Loucy (cell line): ENCODE data around the gene ITIH1.

Experiments used
- H2AFZ ChIP-seq: fragments of 200-600 bp; sonication (generic); 2 replicates; pipeline ENCODE4 v1.6.0; 2016; ENCODE audit warnings: antibody characterized with exemption, mild to moderate bottlenecking, low read length, moderate library complexity
- H3F3A ChIP-seq: fragments of 200-600 bp; 2 replicates; pipeline ENCODE4 v1.6.0; 2016; ENCODE audit warnings: antibody characterized with exemption, low read depth, mild to moderate bottlenecking
- H3K27me3 ChIP-seq: fragments of 200-600 bp; sonication (generic); 2 replicates; pipeline ENCODE4 v1.6.1; 2014; ENCODE audit warnings: low read length, mild to moderate bottlenecking; ENCODE audit not compliant: insufficient read depth, poor library complexity, severe bottlenecking
- H3K36me3 ChIP-seq: fragments of 200-600 bp; sonication (generic); 2 replicates; pipeline ENCODE4 v1.6.1; 2016; ENCODE audit warnings: low read length; ENCODE audit not compliant: insufficient read depth
- H3K4me1 ChIP-seq: fragments of 200-600 bp; sonication (generic); 2 replicates; pipeline ENCODE4 v1.5.1; 2014; ENCODE audit warnings: low read length, mild to moderate bottlenecking; ENCODE audit not compliant: insufficient read depth, poor library complexity, severe bottlenecking
- H3K4me2 ChIP-seq: fragments of 200-600 bp; sonication (generic); 2 replicates; pipeline ENCODE4 v1.6.0; 2014; ENCODE audit warnings: antibody characterized with exemption, low read length, low read depth, mild to moderate bottlenecking; ENCODE audit not compliant: poor library complexity, severe bottlenecking
- H3K4me3 ChIP-seq: fragments of 200-600 bp; sonication (generic); 2 replicates; pipeline ENCODE4 v1.5.1; 2014; ENCODE audit warnings: low read length, mild to moderate bottlenecking, mixed read lengths; ENCODE audit not compliant: poor library complexity, severe bottlenecking
- H3K79me2 ChIP-seq: fragments of 200-600 bp; sonication (generic); 2 replicates; pipeline ENCODE4 v1.6.1; 2014; ENCODE audit warnings: low read length; ENCODE audit not compliant: insufficient read depth
- H3K9ac ChIP-seq: fragments of 200-600 bp; sonication (generic); 2 replicates; pipeline ENCODE4 v1.6.0; 2014; ENCODE audit warnings: mild to moderate bottlenecking, low read depth, low read length, moderate library complexity; ENCODE audit not compliant: poor library complexity, severe bottlenecking
- H3K9me2 ChIP-seq: fragments of 200-600 bp; sonication (generic); replicated peaks from 2 replicates; pipeline ENCODE4 v1.6.1; 2016; ENCODE audit warnings: low read depth, low read length, mixed read lengths
- H3K9me3 ChIP-seq: fragments of 200-600 bp; sonication (generic); 2 replicates; pipeline ENCODE4 v1.6.1; 2014; ENCODE audit warnings: mild to moderate bottlenecking, antibody characterized with exemption, low read length, low read depth; ENCODE audit not compliant: insufficient read depth
- H4K20me1 ChIP-seq: fragments of 200-600 bp; sonication (generic); 2 replicates; pipeline ENCODE4 v1.6.0; 2014; ENCODE audit warnings: antibody characterized with exemption, low read length, mild to moderate bottlenecking; ENCODE audit not compliant: insufficient read depth, poor library complexity, severe bottlenecking
- EZH2phosphoT487 ChIP-seq: fragments of 200-600 bp; IDR thresholded peaks from 2 replicates; pipeline ENCODE4 v1.6.1; 2018; ENCODE audit warnings: antibody characterized with exemption, mild to moderate bottlenecking, moderate library complexity, borderline replicate concordance
- TF ChIP-seq, protein P1 (sequence below): fragments of 200-600 bp; sonication (generic); conservative IDR thresholded peaks from 2 replicates; pipeline ENCODE4 v1.5.1; 2014; ENCODE audit warnings: mild to moderate bottlenecking, antibody characterized with exemption, low read length

Gene ITIH1

DNA sequence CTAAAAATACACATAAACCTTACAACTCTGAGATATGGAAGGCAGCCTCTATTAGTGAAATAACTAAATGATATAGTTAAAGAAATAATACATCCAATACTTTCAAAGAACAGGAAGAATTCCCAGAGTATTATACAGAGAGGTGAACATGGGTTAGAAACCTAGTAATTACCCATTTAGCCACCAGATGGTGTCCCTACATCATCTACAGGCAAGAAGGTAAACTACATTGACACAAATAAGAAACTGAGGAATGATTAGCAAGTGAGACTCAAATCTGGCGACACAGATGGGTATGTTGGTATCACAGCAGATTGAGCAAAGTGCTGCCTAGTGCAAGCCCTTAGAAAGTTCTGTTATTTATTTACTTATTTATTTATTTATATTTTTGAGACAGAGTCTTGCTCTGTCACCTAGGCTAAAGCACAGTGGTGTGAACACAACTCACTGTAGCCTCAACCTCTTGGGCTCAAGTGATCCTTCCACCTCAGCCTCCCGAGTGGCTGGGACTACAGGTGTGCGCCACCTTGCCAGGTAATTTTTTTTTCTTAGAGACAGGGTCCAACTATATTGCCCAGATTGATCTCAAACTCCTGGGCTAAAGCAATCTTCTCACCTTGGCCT is 34.9 kb upstream of the ITIH1 start:
- H3K79me2 ChIP-seq: no peaks in the 10 kb centered on the region
- TF ChIP-seq, protein P1, sequence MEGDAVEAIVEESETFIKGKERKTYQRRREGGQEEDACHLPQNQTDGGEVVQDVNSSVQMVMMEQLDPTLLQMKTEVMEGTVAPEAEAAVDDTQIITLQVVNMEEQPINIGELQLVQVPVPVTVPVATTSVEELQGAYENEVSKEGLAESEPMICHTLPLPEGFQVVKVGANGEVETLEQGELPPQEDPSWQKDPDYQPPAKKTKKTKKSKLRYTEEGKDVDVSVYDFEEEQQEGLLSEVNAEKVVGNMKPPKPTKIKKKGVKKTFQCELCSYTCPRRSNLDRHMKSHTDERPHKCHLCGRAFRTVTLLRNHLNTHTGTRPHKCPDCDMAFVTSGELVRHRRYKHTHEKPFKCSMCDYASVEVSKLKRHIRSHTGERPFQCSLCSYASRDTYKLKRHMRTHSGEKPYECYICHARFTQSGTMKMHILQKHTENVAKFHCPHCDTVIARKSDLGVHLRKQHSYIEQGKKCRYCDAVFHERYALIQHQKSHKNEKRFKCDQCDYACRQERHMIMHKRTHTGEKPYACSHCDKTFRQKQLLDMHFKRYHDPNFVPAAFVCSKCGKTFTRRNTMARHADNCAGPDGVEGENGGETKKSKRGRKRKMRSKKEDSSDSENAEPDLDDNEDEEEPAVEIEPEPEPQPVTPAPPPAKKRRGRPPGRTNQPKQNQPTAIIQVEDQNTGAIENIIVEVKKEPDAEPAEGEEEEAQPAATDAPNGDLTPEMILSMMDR: peak; percentile 73
- no peak for TF ChIP-seq EZH2phosphoT487
- H3K4me3 ChIP-seq: no peak overlapping the region
- no peaks in the 10 kb centered on the region for H3K9me2 ChIP-seq
- no peaks in the 10 kb centered on the region for H3F3A ChIP-seq
- H3K9me3 ChIP-seq: no peaks in the 10 kb centered on the region
- H3K36me3 ChIP-seq: peaks cover 42% of the 10 kb centered on the region; the same call in 1 of the 2 replicates
- H3K9ac ChIP-seq: no peak overlapping the region
- no peak overlapping the region for H2AFZ ChIP-seq
- no peaks in the 10 kb centered on the region for H3K4me1 ChIP-seq
- no peaks in the 10 kb centered on the region for H4K20me1 ChIP-seq
- no peaks in the 10 kb centered on the region for H3K27me3 ChIP-seq
- H3K4me2 ChIP-seq: no peak overlapping the region

DNA sequence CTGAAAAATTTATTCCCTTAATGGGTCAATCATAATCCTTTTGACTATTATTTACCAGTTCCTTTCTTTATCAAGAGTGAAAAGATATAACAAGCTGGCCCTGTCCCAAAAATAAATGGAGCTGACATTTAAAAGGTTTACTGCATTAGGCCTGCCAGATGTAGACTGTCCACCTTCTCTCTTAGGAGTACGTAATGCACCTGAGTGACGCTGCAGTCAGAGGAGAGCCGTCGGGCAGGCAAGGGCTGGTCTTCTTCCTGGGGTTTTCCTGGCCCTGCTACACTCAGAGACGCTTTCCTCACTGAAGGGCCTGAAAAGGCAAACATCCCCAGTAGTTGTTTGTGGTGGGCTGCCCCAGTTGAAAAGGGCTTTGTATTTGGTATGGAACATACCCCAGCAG is 34.2 kb upstream of the ITIH1 start:
- no peak overlapping the region for H3K4me2 ChIP-seq
- no peaks in the 10 kb centered on the region for H4K20me1 ChIP-seq
- H3K4me1 ChIP-seq: no peaks in the 10 kb centered on the region
- TF ChIP-seq, protein P1: no peak
- TF ChIP-seq EZH2phosphoT487: no peak
- H3F3A ChIP-seq: no peaks in the 10 kb centered on the region
- no peak overlapping the region for H2AFZ ChIP-seq
- no peaks in the 10 kb centered on the region for H3K9me2 ChIP-seq
- no peaks in the 10 kb centered on the region for H3K9me3 ChIP-seq
- no peaks in the 10 kb centered on the region for H3K27me3 ChIP-seq
- H3K36me3 ChIP-seq: peaks cover 43% of the 10 kb centered on the region; the same call in 1 of the 2 replicates
- H3K9ac ChIP-seq: no peak overlapping the region
- no peak overlapping the region for H3K4me3 ChIP-seq
- no peaks in the 10 kb centered on the region for H3K79me2 ChIP-seq

DNA sequence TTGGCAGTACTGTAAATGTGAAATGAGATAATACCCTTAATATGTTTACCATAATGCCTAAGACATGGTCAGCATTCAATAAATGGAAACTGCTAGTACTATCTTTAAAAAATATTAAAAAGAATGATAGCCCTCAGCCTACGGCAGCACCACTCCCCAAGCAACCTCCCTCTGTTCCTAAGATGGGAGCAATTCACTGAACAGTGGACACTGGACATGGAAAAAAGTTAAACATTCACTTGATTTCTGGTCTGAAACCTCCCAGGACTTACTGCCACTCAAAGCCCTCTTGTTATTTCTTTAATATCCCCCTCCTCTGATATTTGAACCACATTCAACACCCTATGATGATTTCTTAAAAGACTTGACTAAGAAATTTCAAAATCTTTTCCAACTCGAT is 33.7 kb upstream of the ITIH1 start:
- TF ChIP-seq EZH2phosphoT487: no peak
- TF ChIP-seq, protein P1: no peak
- H3K27me3 ChIP-seq: no peaks in the 10 kb centered on the region
- no peaks in the 10 kb centered on the region for H3K9me3 ChIP-seq
- no peak overlapping the region for H3K4me3 ChIP-seq
- no peaks in the 10 kb centered on the region for H3F3A ChIP-seq
- peaks cover 48% of the 10 kb centered on the region; the same call in 1 of the 2 replicates for H3K36me3 ChIP-seq
- no peak overlapping the region for H3K4me2 ChIP-seq
- H4K20me1 ChIP-seq: no peaks in the 10 kb centered on the region
- no peaks in the 10 kb centered on the region for H3K9me2 ChIP-seq
- no peak overlapping the region for H3K9ac ChIP-seq
- no peak overlapping the region for H2AFZ ChIP-seq
- no peaks in the 10 kb centered on the region for H3K4me1 ChIP-seq
- no peaks in the 10 kb centered on the region for H3K79me2 ChIP-seq
